COR-L47 (cell line): ENCODE data around the gene WAC.
"Not testable (repeated sequence)": the region's sequence is repeated elsewhere in the genome, so short reads cannot be mapped to it uniquely, and the experiment has no call there.

Source experiments
- DNase-seq: peaks from one replicate; lab custom pipeline; 2025; lab: John Stamatoyannopoulos, UW

Gene WAC

DNA sequence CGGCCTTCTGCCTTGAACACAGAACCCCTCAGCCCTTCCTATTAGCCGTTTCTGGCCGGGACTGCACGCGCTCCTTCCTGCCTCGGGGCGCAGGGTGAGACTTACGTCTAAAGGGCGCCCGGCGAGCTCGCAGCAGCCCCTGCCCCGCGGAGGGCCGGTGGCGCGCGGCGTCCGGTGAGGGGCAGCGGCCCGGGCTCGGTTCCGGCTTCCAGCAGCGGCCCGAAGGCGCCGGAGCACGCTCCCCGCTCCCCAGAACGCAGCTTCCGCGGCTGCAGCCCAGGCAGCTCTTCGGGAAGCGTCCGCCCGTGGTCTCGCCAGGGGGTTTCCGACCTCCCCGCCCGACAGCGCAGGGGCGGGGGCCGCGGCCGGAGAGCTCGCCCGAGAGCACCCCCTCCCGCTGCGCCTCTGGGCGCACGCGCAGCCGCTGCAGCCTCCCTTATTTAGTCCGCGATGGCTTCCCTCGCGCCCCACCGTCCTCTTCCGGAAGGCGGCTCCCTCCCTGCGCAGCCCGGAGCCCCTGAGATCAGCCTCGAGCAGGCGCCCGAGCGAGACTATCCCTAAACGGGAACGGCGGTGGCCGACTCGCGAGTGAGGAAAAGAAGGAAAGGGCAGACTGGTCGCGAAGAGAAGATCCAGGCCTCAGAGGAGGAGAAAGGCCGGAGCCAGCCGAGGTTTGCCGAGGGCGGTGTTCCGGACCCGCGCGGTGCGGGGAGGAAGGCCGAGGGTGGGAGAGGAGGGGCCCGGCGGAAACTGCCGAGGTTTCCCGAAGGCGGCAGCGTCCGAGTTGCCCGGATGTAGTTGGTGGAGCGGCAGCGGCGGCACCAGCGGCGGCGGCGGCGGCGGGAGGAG is at the start of gene WAC:
TSS of gene WAC (plus strand) at position 782 of the 849 bp plus-strand sequence. CDS start 462 bp downstream, outside the sequence.
- peak; percentile 80 for DNase-seq

- DNase-seq: no peak
These were observed 43.7 kb upstream of the WAC start for GRCh38 chr10:28489206-28489605.

- DNase-seq: not testable (repeated sequence)
These were observed 42.6 kb upstream of the WAC start for GRCh38 chr10:28490256-28490865.

DNA sequence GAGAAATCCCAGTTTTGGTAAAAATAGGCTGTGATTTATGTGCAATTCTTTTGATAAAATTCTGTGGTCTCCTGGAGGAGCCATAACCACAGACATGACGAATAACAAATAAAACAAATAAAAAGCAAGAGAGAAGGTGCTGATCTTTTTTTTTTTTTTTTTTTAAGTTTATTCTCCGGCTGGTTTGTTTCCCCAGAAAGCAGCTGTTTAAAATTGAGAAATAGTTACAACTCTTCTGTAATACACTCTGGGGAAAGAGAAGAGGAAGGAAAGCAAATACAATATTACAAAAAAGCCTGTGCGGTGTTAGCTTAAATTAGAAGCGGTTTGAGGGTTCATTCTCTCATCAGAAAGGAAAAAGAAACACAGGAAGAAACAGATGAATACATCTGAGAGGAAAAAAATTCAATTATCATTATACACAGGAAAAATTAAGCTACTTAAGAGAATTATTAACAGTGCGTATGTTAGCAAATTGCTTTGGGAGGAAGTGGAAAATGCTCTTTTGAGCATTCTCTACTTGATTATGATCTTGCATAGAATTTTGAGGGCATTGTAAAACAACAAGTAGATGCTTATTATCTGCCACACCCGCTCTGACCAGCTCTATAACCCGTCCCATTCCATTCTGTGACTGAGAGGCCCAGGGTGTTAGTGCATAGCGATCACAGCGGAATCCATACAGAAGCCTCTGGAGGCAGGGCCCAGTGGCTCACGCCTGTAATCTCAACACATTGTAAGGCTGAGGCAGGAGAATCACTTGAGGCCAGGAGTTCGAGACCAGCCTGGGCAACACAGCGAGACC is 40.6 kb upstream of the WAC start:
- no peak for DNase-seq

GRCh38 chr10:28494420-28494819 is 38.5 kb upstream of the WAC start:
- no peak for DNase-seq

DNA sequence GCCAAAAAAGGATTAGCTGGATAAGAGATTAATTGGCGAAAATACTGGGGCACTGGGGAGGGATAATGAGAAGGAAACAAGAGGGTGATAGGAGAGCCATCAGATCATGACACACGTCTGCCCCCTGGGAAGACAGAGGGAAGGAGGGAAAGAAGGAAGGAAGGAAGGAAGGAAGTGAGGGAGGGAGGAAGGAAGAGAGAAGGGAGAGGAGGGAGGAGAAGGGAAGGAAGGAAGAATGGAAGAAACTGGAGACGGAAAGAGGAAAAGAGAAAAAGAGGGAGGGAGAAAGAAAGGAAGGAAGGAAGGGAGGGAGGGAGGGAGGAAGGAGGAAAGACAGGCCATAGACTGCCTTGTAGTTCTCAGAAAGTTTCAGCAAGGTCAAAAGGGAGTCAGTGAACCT is 37.8 kb upstream of the WAC start:
- no peak for DNase-seq

GRCh38 chr10:28496017-28496416 is 36.9 kb upstream of the WAC start:
- no peak for DNase-seq

GRCh38 chr10:28496481-28496961 is 36.4 kb upstream of the WAC start:
- DNase-seq: no peak

DNA sequence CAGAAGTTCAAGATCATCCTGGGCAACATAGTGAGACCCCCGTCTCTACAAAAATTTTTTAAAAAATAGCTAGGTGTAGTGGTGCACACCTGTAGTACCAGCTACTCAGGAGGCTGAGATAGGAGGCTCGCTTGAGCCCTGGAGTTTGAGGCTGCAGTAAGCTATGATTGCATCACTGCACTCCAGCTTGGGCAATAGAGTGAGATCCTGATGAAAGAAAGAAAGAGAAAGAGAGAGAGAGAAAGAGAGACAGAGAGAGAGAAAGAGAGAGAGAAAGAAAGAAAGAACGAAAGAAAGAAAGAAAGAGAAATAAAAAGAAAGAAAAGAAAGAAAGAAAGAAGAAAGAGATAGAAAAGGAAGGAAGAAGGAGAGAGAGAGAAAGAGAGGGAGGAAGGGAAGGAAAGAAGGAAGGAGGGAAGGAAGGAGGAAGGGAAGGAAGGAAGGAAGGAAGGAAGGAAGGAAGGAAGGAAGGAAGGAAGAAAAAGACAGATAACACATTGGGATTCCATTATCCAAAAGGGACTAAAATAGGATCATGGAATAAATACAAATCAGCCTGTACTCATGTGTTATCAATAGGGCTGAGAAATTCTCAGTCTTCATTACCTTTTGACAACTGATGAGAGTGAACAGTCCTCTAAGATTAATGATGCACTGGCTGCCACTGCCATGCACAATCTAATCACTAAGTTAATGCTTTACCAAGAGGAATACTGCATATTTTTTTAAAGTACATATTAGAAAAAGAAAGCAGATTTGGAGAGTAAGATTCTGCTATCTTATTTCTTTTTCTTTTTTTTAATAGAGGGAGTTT is 35.4 kb upstream of the WAC start:
- DNase-seq: no peak

- not testable (repeated sequence) for DNase-seq
These were observed 32.7 kb upstream of the WAC start for GRCh38 chr10:28500203-28500602.

DNA sequence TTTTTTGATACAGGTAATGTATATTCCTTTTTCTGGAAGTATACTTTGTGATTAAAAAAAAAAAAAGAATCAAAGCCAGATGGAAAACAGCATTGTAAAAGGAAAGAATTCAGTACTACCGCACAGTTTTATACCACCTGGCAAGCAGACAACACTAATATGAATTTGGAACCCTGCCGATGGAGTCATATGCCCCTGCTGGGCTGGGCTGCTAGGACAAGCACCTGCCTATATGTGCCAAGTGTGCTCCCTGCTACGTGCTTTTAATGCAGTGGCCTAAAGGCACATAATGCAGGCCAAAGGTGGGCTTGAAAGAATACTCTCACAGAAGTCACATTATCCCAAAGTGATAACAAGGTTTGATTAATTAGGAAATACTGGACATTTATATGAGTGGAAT is 29.8 kb upstream of the WAC start:
- peak; percentile 44 for DNase-seq

- no peak for DNase-seq
These were observed 27.5 kb upstream of the WAC start for GRCh38 chr10:28505359-28505959.

GRCh38 chr10:28508304-28508925 is 24.5 kb upstream of the WAC start:
- no peak for DNase-seq

DNA sequence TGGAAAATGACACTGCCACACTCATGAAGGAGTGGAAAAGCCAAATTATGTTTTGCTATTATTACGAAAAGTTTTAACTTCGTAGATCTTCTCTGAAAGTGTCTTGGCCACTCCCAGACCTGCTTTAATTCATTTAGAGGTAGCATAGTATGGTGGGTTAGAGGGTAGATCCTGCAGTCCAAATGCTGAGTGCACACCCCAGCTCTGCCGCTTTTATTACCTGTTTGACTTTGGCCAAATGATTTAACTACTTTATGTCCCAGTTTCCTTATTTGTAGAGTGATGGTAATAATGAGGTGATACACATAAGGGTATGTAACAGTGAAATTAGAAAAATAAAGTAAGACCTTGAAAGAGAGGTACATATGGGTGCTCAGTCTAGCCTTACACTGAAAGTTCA is 23.6 kb upstream of the WAC start:
- no peak for DNase-seq

DNA sequence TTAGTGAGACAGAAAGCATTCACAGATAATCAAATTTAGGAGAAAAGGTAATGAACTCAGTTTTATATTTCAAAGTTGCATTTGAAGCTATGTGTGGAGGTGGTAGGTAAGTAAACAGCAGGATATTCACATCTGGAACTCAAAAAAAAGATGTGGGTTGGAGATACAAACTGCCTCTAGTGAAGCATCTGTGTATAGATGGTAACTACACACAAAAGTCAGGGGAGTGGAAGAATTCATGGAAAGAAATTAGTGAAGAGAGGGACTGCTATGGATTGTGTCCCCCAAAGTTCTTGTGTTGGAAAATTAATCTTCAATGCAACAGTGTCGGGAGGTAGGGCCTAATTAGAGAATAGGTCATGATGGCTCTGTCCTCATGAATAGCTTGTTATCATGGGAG is 18.3 kb upstream of the WAC start:
- no peak for DNase-seq

DNA sequence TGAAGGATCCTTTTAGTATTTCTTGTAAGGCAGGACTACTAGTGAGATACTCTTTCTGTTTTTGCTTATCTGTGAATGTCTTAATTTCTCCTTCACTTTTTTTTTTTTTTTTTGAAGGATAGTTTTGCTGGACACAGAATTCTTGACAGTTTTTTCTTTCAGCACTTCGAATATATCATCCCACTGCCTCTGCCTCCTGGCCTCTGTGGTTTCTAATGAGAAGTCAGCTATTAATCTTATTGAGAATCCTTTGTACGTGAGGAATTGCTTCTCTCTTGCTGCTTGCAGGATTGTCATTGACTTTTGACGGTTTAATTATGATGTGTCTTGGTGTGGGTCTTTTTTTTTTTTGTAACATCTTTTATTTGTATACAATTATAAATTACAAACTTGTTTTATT is 12.6 kb upstream of the WAC start:
- DNase-seq: no peak

- not testable (repeated sequence) for DNase-seq
These were observed 12.1 kb upstream of the WAC start for GRCh38 chr10:28520828-28521227.

- not testable (repeated sequence) for DNase-seq
These were observed 11.0 kb upstream of the WAC start for GRCh38 chr10:28521961-28522360.

GRCh38 chr10:28523725-28524252 is 9.1 kb upstream of the WAC start:
- no peak for DNase-seq

DNA sequence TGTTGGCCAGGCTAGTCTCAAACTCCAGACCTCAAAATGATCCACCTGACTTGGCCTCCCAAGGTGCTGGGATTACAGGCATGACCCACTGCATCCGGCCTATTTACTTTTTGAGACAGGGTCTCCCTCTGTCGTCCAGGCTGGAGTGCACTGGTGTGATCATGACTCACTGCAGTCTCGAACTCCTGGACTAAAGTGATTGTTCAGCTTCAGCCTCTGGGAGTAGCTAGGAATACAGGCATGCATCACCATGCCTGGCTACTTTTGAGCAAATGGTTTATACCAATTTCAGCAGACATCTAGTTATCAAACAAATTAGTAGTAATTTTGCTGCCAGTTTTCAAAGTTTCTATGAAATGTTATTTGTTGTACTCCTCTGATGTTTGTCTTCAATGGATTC is 2.2 kb upstream of the WAC start:
- DNase-seq: no peak

- DNase-seq: no peak
These were observed 257 bp downstream of the WAC start for GRCh38 chr10:28533186-28533564.
